ENCODE measurements around the gene MARK3.

The MARK3 gene

GRCh38 chr14:103540821-103541708, 155.8 kb downstream of the MARK3 start:
- DNase-seq: no peak

GRCh38 chr14:103541709-103542604, 156.7 kb downstream of the MARK3 start:
- DNase-seq: no peak

GRCh38 chr14:103542605-103543088, 157.4 kb downstream of the MARK3 start:
- DNase-seq: no peak

GRCh38 chr14:103543140-103543539, 157.9 kb downstream of the MARK3 start:
- no peak for DNase-seq

- DNase-seq: no peak
Measured at GRCh38 chr14:103543721-103544387, 158.6 kb downstream of the MARK3 start.

GRCh38 chr14:103544388-103545218, 159.4 kb downstream of the MARK3 start:
- DNase-seq: no peak

GRCh38 chr14:103545219-103545914, 160.2 kb downstream of the MARK3 start:
- no peak for DNase-seq

GRCh38 chr14:103545915-103546651, 160.9 kb downstream of the MARK3 start:
- DNase-seq: no peak

GRCh38 chr14:103546652-103547454, 161.6 kb downstream of the MARK3 start:
- peak; percentile 61 for DNase-seq

- no peak for DNase-seq
Measured at GRCh38 chr14:103547455-103547940, 162.3 kb downstream of the MARK3 start.

GRCh38 chr14:103547941-103548462, 162.8 kb downstream of the MARK3 start:
- no peak for DNase-seq

GRCh38 chr14:103548463-103549351, 163.5 kb downstream of the MARK3 start:
- no peak for DNase-seq

GRCh38 chr14:103549361-103550311, 164.4 kb downstream of the MARK3 start:
- DNase-seq: no peak

- DNase-seq: no peak
Measured at GRCh38 chr14:103550451-103551337, 165.5 kb downstream of the MARK3 start.

GRCh38 chr14:103551338-103551762, 166.1 kb downstream of the MARK3 start:
- no peak for DNase-seq
